ENCODE measurements around the gene CFAP210. TPM values are rescaled to one million over a fixed set of nuclear protein-coding genes. Genes with fewer than 3 reads are reported as not detected.

The CFAP210 gene, protein sequence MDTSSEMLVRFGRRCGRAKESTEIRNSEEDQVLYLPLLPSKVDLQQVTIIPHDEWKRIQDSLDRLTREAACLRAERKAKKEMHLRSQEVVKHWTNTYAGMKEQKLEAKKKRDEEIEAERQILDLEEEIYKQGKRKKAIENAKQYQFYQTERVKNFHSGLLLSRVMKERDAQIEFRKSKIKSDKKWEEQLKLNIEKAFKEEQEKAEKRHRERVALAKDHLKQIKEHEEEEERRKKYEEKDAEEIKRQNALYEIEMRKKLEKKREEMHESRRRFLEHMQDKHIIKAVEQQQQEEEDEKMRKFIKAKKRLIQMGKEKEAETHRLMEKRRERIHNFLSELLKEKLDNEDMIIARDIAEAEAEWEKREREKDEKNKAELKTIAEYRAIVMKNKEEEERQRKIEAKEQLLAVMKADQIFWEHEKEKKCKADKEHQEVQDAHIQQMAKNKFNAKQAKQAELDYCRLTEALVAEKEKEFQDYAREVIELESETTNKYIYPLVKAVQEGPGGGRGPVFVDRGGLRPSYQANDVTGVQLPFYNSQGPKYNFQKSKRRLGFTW
- total RNA-seq (2011; cell fraction: chromatin; rRNA removed; ENCODE audit: low replicate concordance), result 1.6 TPM in 1 of 2 replicates, not detected in the other
- total RNA-seq (2011; cell fraction: nucleolus; rRNA removed), result 0.26 TPM in 1 of 2 replicates, not detected in the other
- total RNA-seq (2011; cell fraction: nucleoplasm; rRNA removed), result 0.38 TPM in 1 of 2 replicates, not detected in the other
- total RNA-seq (2014; rRNA removed) (1.1 and 1.2 TPM in 2 replicates), total RNA-seq (2014; rRNA removed; fragmentation: Illumina TruSeq; extraction: Trizol) (1.9 and 2.6 TPM in 2 replicates), total RNA-seq (2015; rRNA removed; fragmentation: Illumina TruSeq; extraction: Trizol) (3.6 and 3.8 TPM in 2 replicates), total RNA-seq (2021) (0.63 and 1.00 TPM in 2 replicates), polyA plus RNA-seq (2011; rRNA removed) (0.49 and 0.75 TPM in 2 replicates), polyA plus RNA-seq (2014; fragmentation: Illumina TruSeq; extraction: Trizol) (2.4 and 2.5 TPM in 2 replicates), polyA plus RNA-seq (2014; fragmentation: Nextera tagmentation; extraction: Ambion mirVana) (1 to 10 TPM; 1.2 to 1.3 TPM), polyA plus RNA-seq (2014; rRNA removed) (1.7 and 1.8 TPM in 2 replicates), polyA minus RNA-seq (2011; rRNA and poly(A)+ RNA removed) (0.21 and 0.33 TPM in 2 replicates), Bru-seq, nascent RNA (percentile 50 among the genes with signal in this experiment), BruChase-seq, experiment 1, labeled RNA remaining after a 2-hour chase (percentile 47 among the genes with signal in this experiment), BruChase-seq, experiment 2, labeled RNA remaining after a 6-hour chase (percentile 48 among the genes with signal in this experiment)
- polyA plus RNA-seq (2011; cell fraction: cytosol; rRNA removed), result 0.03 and 0.07 TPM in 2 replicates
- 0.18 and 0.25 TPM in 2 replicates for polyA plus RNA-seq (2011; cell fraction: nucleus; rRNA removed)
- 2.9 and 3.1 TPM in 2 replicates for polyA plus RNA-seq (2012)
- 0.38 TPM in 1 of 2 replicates, not detected in the other for polyA minus RNA-seq (2011; cell fraction: cytosol; rRNA and poly(A)+ RNA removed)
- polyA minus RNA-seq (2011; cell fraction: nucleus; rRNA and poly(A)+ RNA removed), result 0.22 and 0.54 TPM in 2 replicates
- long read RNA-seq, experiment 1, partial matches to known transcripts, result 2 of 13 reads
- long read RNA-seq, experiment 1, other reads (novel, unspliced or antisense), result 11 of 13 reads
- long read RNA-seq, experiment 2, partial matches to known transcripts, result 4 of 8 reads
- long read RNA-seq, experiment 2, other reads (novel, unspliced or antisense), result 4 of 8 reads
- long read RNA-seq, experiment 3, partial matches to known transcripts, result 1 of 4 reads
- long read RNA-seq, experiment 3, other reads (novel, unspliced or antisense), result 3 of 4 reads

DNA sequence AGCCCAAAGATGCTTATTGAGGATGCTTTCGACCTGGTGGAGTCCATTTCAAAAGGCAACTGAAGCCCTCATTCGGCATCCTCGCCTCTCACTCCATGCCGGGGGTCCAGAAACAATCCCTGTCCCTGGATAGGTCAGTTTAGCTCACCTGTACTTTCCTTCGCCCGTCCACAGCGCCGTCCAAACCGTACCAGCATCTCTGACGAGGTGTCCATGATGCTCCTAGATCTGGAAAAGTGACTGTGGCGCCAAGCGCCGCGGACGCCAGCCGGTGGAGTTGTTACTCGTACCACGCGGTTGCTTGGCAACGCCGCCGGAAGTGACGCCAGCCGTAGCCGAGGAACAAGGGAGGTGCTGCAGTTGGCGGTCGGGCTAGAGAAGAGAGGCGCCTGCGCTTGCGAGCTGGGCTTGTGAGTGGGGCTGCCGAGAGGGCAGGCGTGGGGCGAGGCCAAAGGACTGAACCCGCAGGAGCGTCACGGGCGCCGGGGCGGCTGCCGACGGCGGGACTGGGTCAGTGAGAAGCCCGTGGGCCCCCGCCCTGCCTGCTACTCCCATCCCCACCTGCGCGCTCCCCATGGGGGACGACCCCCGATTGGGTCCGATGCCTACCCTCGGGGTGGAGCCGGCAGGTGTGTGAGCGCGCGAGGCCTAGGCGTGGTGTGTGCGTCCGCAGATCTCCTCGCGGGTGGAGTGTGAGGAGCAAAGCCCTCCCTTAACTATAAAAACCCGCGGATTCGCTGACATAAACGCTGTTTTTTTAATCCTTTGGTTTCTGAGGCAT is at the start of gene CFAP210, which contains the start of gene PHOSPHO2:
Gene CFAP210 (minus strand): TSS at position 293 of the 781 bp plus-strand sequence. CDS start 78 bp downstream, at position 215.
Gene PHOSPHO2 (plus strand): TSS at position 357 of the 781 bp plus-strand sequence. CDS start 6,503 bp downstream, outside the sequence.
- CTCF ChIA-PET (ENCODE audit: low intra/inter-chr PET ratio), result interaction anchor here (0.6 kb wide), 1 partner anchor 1061 kb away, joined by 3 read pairs; no protein-coding TSS in a partner anchor
- H3K9me3 ChIP-seq (replicated peaks; ENCODE audit: control insufficient read depth, insufficient read depth, low read depth, low read length), result peaks cover 2% of the 10 kb centered on the region; the same call in 1 of the 2 replicates
- TSS peak; percentile 72 for BruUV-seq (replicated peaks)
- TF ChIP-seq TARDBP (IDR thresholded peaks at IDR 0.05) (peak; percentile 80), GATAD2B (IDR thresholded peaks at IDR 0.05; ENCODE audit: borderline replicate concordance) (peak; percentile 63; the same call in 1 of the 2 replicates), ZNF316 (IDR thresholded peaks at IDR 0.05) (peak; percentile 68), ELF4 (CRISPR knock-in tag; IDR thresholded peaks at IDR 0.05) (0 out of 2 replicates have a peak, but pooled peaks have one; percentile 26)
- TF ChIP-seq, protein P1, sequence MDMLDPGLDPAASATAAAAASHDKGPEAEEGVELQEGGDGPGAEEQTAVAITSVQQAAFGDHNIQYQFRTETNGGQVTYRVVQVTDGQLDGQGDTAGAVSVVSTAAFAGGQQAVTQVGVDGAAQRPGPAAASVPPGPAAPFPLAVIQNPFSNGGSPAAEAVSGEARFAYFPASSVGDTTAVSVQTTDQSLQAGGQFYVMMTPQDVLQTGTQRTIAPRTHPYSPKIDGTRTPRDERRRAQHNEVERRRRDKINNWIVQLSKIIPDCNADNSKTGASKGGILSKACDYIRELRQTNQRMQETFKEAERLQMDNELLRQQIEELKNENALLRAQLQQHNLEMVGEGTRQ (CRISPR knock-in tag; IDR thresholded peaks at IDR 0.05), result no peak
- TF ChIP-seq, protein P2, sequence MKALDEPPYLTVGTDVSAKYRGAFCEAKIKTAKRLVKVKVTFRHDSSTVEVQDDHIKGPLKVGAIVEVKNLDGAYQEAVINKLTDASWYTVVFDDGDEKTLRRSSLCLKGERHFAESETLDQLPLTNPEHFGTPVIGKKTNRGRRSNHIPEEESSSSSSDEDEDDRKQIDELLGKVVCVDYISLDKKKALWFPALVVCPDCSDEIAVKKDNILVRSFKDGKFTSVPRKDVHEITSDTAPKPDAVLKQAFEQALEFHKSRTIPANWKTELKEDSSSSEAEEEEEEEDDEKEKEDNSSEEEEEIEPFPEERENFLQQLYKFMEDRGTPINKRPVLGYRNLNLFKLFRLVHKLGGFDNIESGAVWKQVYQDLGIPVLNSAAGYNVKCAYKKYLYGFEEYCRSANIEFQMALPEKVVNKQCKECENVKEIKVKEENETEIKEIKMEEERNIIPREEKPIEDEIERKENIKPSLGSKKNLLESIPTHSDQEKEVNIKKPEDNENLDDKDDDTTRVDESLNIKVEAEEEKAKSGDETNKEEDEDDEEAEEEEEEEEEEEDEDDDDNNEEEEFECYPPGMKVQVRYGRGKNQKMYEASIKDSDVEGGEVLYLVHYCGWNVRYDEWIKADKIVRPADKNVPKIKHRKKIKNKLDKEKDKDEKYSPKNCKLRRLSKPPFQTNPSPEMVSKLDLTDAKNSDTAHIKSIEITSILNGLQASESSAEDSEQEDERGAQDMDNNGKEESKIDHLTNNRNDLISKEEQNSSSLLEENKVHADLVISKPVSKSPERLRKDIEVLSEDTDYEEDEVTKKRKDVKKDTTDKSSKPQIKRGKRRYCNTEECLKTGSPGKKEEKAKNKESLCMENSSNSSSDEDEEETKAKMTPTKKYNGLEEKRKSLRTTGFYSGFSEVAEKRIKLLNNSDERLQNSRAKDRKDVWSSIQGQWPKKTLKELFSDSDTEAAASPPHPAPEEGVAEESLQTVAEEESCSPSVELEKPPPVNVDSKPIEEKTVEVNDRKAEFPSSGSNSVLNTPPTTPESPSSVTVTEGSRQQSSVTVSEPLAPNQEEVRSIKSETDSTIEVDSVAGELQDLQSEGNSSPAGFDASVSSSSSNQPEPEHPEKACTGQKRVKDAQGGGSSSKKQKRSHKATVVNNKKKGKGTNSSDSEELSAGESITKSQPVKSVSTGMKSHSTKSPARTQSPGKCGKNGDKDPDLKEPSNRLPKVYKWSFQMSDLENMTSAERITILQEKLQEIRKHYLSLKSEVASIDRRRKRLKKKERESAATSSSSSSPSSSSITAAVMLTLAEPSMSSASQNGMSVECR (CRISPR knock-in tag; IDR thresholded peaks at IDR 0.05), result peak; percentile 98

More for the DNA sequence above, at the start of gene CFAP210, which contains the start of gene PHOSPHO2:
- Histone ChIP-seq H3K9me1 (ENCODE audit: control insufficient read depth, insufficient read depth, low read length) (no peaks in the 10 kb centered on the region), H4K20me1 (replicated peaks; ENCODE audit: control insufficient read depth, insufficient read depth, low read length) (no peaks in the 10 kb centered on the region), H3K4me1 (replicated peaks in 1 of 2; ENCODE audit: control insufficient read depth in 2 of 2, insufficient read depth in 2 of 2, low read length in 2 of 2) (peaks cover 9 to 14% of the 10 kb centered on the region in 2 experiments), H3K79me2 (ENCODE audit: control insufficient read depth, insufficient read depth, low read length) (peaks cover 15% of the 10 kb centered on the region), H3K36me3 (ENCODE audit: control insufficient read depth, insufficient read depth, low read length) (peaks cover 27% of the 10 kb centered on the region), H3K9ac (ENCODE audit: insufficient read depth in 1 of 2, low read depth in 2 of 2, low read length in 2 of 2) (peak within 1 kb of the TSS; percentile 88 to 92), H3K4me3 (peak within 1 kb of the TSS; percentile 76), H3K27me3 (ENCODE audit: control insufficient read depth in 2 of 2, insufficient read depth in 2 of 2, low read length in 2 of 2) (no peaks in the 10 kb centered on the region), H2AFZ (ENCODE audit: low read depth, low read length) (peak within 1 kb of the TSS; percentile 97), H3K27ac (ENCODE audit: extremely low read depth, low read depth, low read length) (peak within 1 kb of the TSS; percentile 88), H3K4me2 (ENCODE audit: insufficient read depth, low read length) (peak within 1 kb of the TSS; percentile 97)
- in situ Hi-C loops (cut with MboI), result loop anchor here (5.0 kb wide), 1 partner anchor 107 kb away; no protein-coding TSS in a partner anchor
- intact Hi-C loops (cut with micrococcal nuclease), result loop anchor here (1.0 to 5.0 kb wide), 2 partner anchors 29 to 57 kb away; no protein-coding TSS in a partner anchor
- under 1% methylated on average over 60 of the region's 63 CpGs for WGBS (ENCODE audit: insufficient coverage, low coverage, missing lambda C conversion rate)
- POLR2A ChIA-PET, result interaction anchor here (0.7 to 5.3 kb wide), 12 partner anchors 11 to 599 kb away, joined by 3 to 45 read pairs (median 4); no protein-coding TSS in a partner anchor
- FAIRE-seq (peak; percentile 89), ATAC-seq (peak; percentile 98), DNase-seq (ENCODE audit: extremely low read depth in 1 of 4, low spot score in 3 of 4) (peak; percentile 95 to 100 (median 96))
